BJ (cell line): ENCODE results near the gene C1QTNF1. TPM values are rescaled to one million over a fixed set of nuclear protein-coding genes. Genes with fewer than 3 reads are reported as not detected.

ENCODE experiments used
- CTCF ChIA-PET: fragments of 350-600 bp; formaldehyde crosslinking; extraction: SDS; loops from one replicate; lab custom pipeline; 2021; ENCODE audit warnings: antibody characterized with exemption, inconsistent platforms; lab: Yijun Ruan, JAX
- POLR2A ChIA-PET: fragments of 300-600 bp; sonication (Branson Sonifier 250); formaldehyde crosslinking; extraction: SDS; loops from one replicate; lab custom pipeline; 2021; ENCODE audit warnings: antibody characterized with exemption; lab: Charles Lee
- DNase-seq: peaks from one replicate; pipeline ENCODE4 v3.0.0-alpha.2; 2011; ENCODE audit warnings: low read depth
- H3K27me3 ChIP-seq: 2 replicates; pipeline ENCODE4 v1.6.0; 2011; ENCODE audit warnings: low read length; ENCODE audit not compliant: control insufficient read depth, insufficient read depth
- H3K36me3 ChIP-seq: 2 replicates; pipeline ENCODE4 v1.5.1; 2011; ENCODE audit warnings: low read length; ENCODE audit not compliant: control insufficient read depth, insufficient read depth
- H3K4me3 ChIP-seq: 2 replicates; pipeline ENCODE4 v1.5.1; 2011; ENCODE audit warnings: low read depth, mild to moderate bottlenecking, control low read depth, low read length
- CTCF ChIP-seq: IDR thresholded peaks from 2 replicates; pipeline ENCODE4 v1.5.1; 2011; ENCODE audit warnings: low read depth, mild to moderate bottlenecking, control low read depth, inconsistent platforms, low read length, moderate library complexity; ENCODE audit not compliant: insufficient read depth
- polyA plus RNA-seq: library from polyadenylated mRNA; depleted of rRNA; stranded (reverse); fragments of >200 nt; gene quantifications from 2 replicates; pipeline ENCODE4 v1.2.3, GENCODE V29; 2011

C1QTNF1 gene
- polyA plus RNA-seq, 1 experiment, result 20.7 TPM

GRCh38 chr17:79078476-79079190 lies 54.7 kb downstream of the C1QTNF1 start:
- ChIA-PET CTCF (interaction anchor here (0.5 to 3.6 kb wide), 4 partner anchors 9 to 322 kb away, joined by 3 to 19 read pairs (median 6); no protein-coding TSS in a partner anchor), POLR2A (no interaction called here)
- DNase-seq, result no peak
- H3K36me3 ChIP-seq, result peaks cover 13% of the 10 kb centered on the region
- no peak overlapping the region for H3K4me3 ChIP-seq
- TF ChIP-seq CTCF, result no peak
- H3K27me3 ChIP-seq, result no peaks in the 10 kb centered on the region

- no peak for DNase-seq
- POLR2A ChIA-PET, result no interaction called here
These were observed 55.6 kb downstream of the C1QTNF1 start for GRCh38 chr17:79079421-79080200.

GRCh38 chr17:79080349-79080748 lies 56.4 kb downstream of the C1QTNF1 start:
- CTCF ChIA-PET, result interaction anchor here (3.6 kb wide), 1 partner anchor 35 kb away, joined by 19 read pairs; no protein-coding TSS in a partner anchor
- POLR2A ChIA-PET, result no interaction called here
- H3K36me3 ChIP-seq, result peaks cover 16% of the 10 kb centered on the region
- TF ChIP-seq CTCF, result no peak
- no peaks in the 10 kb centered on the region for H3K27me3 ChIP-seq
- DNase-seq, result no peak
- no peak overlapping the region for H3K4me3 ChIP-seq

More at GRCh38 chr17:79079421-79080200, 55.6 kb downstream of the C1QTNF1 start:
- H3K4me3 ChIP-seq, result no peak overlapping the region
- CTCF ChIA-PET, result interaction anchor here (3.6 kb wide), 1 partner anchor 34 kb away, joined by 19 read pairs; no protein-coding TSS in a partner anchor
- H3K36me3 ChIP-seq, result peaks cover 15% of the 10 kb centered on the region
- no peaks in the 10 kb centered on the region for H3K27me3 ChIP-seq
- no peak for TF ChIP-seq CTCF

GRCh38 chr17:79080761-79081290 lies 56.9 kb downstream of the C1QTNF1 start:
- TF ChIP-seq CTCF, result no peak
- H3K4me3 ChIP-seq, result no peak overlapping the region
- POLR2A ChIA-PET, result no interaction called here
- H3K36me3 ChIP-seq, result peaks cover 17% of the 10 kb centered on the region
- CTCF ChIA-PET, result interaction anchor here (1.4 to 5.2 kb wide), 4 partner anchors 14 to 61 kb away, joined by 4 to 51 read pairs (median 24); no protein-coding TSS in a partner anchor
- no peak for DNase-seq
- no peaks in the 10 kb centered on the region for H3K27me3 ChIP-seq
